ENCODE results near the gene DDTL. TPM values are rescaled to one million over a fixed set of nuclear protein-coding genes. Genes with fewer than 3 reads are reported as not detected.
"Not testable (repeated sequence)": the region's sequence is repeated elsewhere in the genome, so short reads cannot be mapped to it uniquely, and the experiment has no call there.

DDTL gene
- total and polyA plus RNA-seq, 2 donors (not counting 1 experiment from before 2014, with no cell fraction given): 4.1 TPM; not detected in 1

- POLR2A ChIA-PET; intact Hi-C loops (cut with micrococcal nuclease): not testable (repeated sequence)
- no CpG with 5 or more reads among the region's 27 CpGs for WGBS (ENCODE audit: insufficient coverage)
These were observed 8.2 kb downstream of the DDTL start for GRCh38 chr22:23974836-23975352.

GRCh38 chr22:23977304-23977703 is 10.6 kb downstream of the DDTL start:
- no CpG with 5 or more reads among the region's 12 CpGs for WGBS (ENCODE audit: insufficient coverage)
- H3K27ac Mint-ChIP-seq; intact Hi-C loops (cut with micrococcal nuclease); H3K4me3 ChIP-seq (ENCODE audit: control extremely low read depth in 1 of 5, extremely low read depth in 1 of 5, insufficient read depth in 1 of 5, low read depth in 2 of 5, low read length in 4 of 5); H3K4me1 Mint-ChIP-seq; H3K4me1 ChIP-seq (ENCODE audit: control insufficient read depth in 2 of 2, insufficient read depth in 2 of 2, low read length in 2 of 2); H3K9me3 Mint-ChIP-seq (ENCODE audit: insufficient read depth); DNase-seq; CTCF ChIA-PET; ATAC-seq (ENCODE audit: low read depth); H3K27me3 Mint-ChIP-seq; H3K36me3 ChIP-seq (replicated peaks in 1 of 2; ENCODE audit: control extremely low read depth in 1 of 2, control insufficient read depth in 1 of 2, extremely low read depth in 1 of 2, insufficient read depth in 2 of 2, low read length in 1 of 2); H3K4me3 Mint-ChIP-seq; H3K4me2 ChIP-seq (replicated peaks; ENCODE audit: low read depth, low read length, poor library complexity, severe bottlenecking); H3K79me2 ChIP-seq (ENCODE audit: control insufficient read depth, insufficient read depth, low read length); H3K27me3 ChIP-seq (replicated peaks in 1 of 4; ENCODE audit: control extremely low read depth in 1 of 4, control insufficient read depth in 3 of 4, insufficient read depth in 4 of 4, low read length in 3 of 4); H3K27ac ChIP-seq (ENCODE audit: low read length in 2 of 2); H2AFZ ChIP-seq (ENCODE audit: insufficient read depth, low read depth, low read length, poor library complexity, severe bottlenecking); POLR2A ChIA-PET; H4K20me1 ChIP-seq (ENCODE audit: control insufficient read depth, insufficient read depth, low read length, poor library complexity, severe bottlenecking); H3K9me3 ChIP-seq (ENCODE audit: control extremely low read depth in 1 of 3, control insufficient read depth in 2 of 3, insufficient read depth in 1 of 3, low read length in 2 of 3); H3K9ac ChIP-seq (ENCODE audit: low read length): not testable (repeated sequence)

More at GRCh38 chr22:23974836-23975352, 8.2 kb downstream of the DDTL start:
- H3K4me2 ChIP-seq (replicated peaks; ENCODE audit: low read depth, low read length, poor library complexity, severe bottlenecking); H3K9ac ChIP-seq (ENCODE audit: low read length); H3K9me3 Mint-ChIP-seq (ENCODE audit: insufficient read depth); H2AFZ ChIP-seq (ENCODE audit: insufficient read depth, low read depth, low read length, poor library complexity, severe bottlenecking); H3K4me1 ChIP-seq (ENCODE audit: control insufficient read depth in 2 of 2, insufficient read depth in 2 of 2, low read length in 2 of 2); H3K27ac ChIP-seq (ENCODE audit: low read length in 2 of 2); H3K27me3 ChIP-seq (replicated peaks in 1 of 4; ENCODE audit: control extremely low read depth in 1 of 4, control insufficient read depth in 3 of 4, insufficient read depth in 4 of 4, low read length in 3 of 4); CTCF ChIA-PET; H3K9me3 ChIP-seq (ENCODE audit: control extremely low read depth in 1 of 3, control insufficient read depth in 2 of 3, insufficient read depth in 1 of 3, low read length in 2 of 3); H3K4me3 Mint-ChIP-seq; H3K4me3 ChIP-seq (ENCODE audit: control extremely low read depth in 1 of 5, extremely low read depth in 1 of 5, insufficient read depth in 1 of 5, low read depth in 2 of 5, low read length in 4 of 5); H3K27ac Mint-ChIP-seq; DNase-seq; H3K27me3 Mint-ChIP-seq: not testable (repeated sequence)
- H3K4me1 Mint-ChIP-seq: peaks cover 14% of the 10 kb centered on the region
- H4K20me1 ChIP-seq (ENCODE audit: control insufficient read depth, insufficient read depth, low read length, poor library complexity, severe bottlenecking): peaks cover 14% of the 10 kb centered on the region
- peaks cover 20% of the 10 kb centered on the region for H3K79me2 ChIP-seq (ENCODE audit: control insufficient read depth, insufficient read depth, low read length)
- H3K36me3 ChIP-seq (replicated peaks in 1 of 2; ENCODE audit: control extremely low read depth in 1 of 2, control insufficient read depth in 1 of 2, extremely low read depth in 1 of 2, insufficient read depth in 2 of 2, low read length in 1 of 2): peaks cover 2 to 20% of the 10 kb centered on the region in 2 experiments
- peak; percentile 54 for ATAC-seq (ENCODE audit: low read depth)

DNA sequence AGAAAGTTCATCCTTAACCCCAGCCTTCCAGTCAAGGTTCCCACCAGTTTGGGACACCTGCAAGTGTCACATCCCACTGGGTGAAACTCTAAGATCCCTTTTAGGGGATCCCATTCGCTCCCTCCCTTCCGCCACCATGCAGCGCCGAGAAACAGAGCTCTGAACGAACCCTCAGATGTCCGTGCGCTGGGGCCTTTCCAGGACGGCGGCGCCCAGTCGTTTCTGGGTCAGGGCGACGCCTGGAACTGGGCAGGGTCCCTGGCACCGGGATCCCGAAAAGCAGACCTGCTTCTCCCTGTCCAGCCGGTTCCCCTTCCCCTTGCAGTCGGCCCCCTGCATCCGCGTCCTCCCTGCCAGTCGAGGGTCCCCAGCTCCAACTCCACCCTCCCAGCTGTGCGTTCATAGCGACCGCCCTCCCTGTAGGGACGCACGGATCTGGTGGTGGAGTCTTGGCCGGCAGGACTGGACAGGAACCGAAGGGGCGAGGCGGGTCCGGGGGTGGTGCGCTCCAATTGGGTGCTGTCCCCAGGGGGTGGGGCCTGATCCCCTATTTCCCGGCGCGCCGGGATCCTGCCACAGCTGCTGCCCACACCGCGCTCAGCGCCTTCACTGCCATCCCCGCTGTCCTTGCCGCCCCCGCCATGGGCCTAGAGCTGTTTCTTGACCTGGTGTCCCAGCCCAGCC is 13.0 kb downstream of the DDTL start, which contains the start of gene GSTT2:
TSS of gene GSTT2 (plus strand) at position 578 of the 684 bp plus-strand sequence.
- H3K36me3 ChIP-seq (replicated peaks in 1 of 2; ENCODE audit: control extremely low read depth in 1 of 2, control insufficient read depth in 1 of 2, extremely low read depth in 1 of 2, insufficient read depth in 2 of 2, low read length in 1 of 2); H3K79me2 ChIP-seq (ENCODE audit: control insufficient read depth, insufficient read depth, low read length); DNase-seq; H3K27me3 Mint-ChIP-seq; H3K27ac ChIP-seq (ENCODE audit: low read length in 2 of 2); ATAC-seq (ENCODE audit: low read depth); H4K20me1 ChIP-seq (ENCODE audit: control insufficient read depth, insufficient read depth, low read length, poor library complexity, severe bottlenecking); H3K4me2 ChIP-seq (replicated peaks; ENCODE audit: low read depth, low read length, poor library complexity, severe bottlenecking); H2AFZ ChIP-seq (ENCODE audit: insufficient read depth, low read depth, low read length, poor library complexity, severe bottlenecking); CTCF ChIA-PET; H3K9me3 Mint-ChIP-seq (ENCODE audit: insufficient read depth); H3K9me3 ChIP-seq (ENCODE audit: control extremely low read depth in 1 of 3, control insufficient read depth in 2 of 3, insufficient read depth in 1 of 3, low read length in 2 of 3); H3K27me3 ChIP-seq (replicated peaks in 1 of 4; ENCODE audit: control extremely low read depth in 1 of 4, control insufficient read depth in 3 of 4, insufficient read depth in 4 of 4, low read length in 3 of 4); POLR2A ChIA-PET; H3K4me1 ChIP-seq (ENCODE audit: control insufficient read depth in 2 of 2, insufficient read depth in 2 of 2, low read length in 2 of 2); H3K4me3 Mint-ChIP-seq; H3K4me1 Mint-ChIP-seq; H3K27ac Mint-ChIP-seq; H3K9ac ChIP-seq (ENCODE audit: low read length); H3K4me3 ChIP-seq (ENCODE audit: control extremely low read depth in 1 of 5, extremely low read depth in 1 of 5, insufficient read depth in 1 of 5, low read depth in 2 of 5, low read length in 4 of 5): not testable (repeated sequence)
- WGBS (ENCODE audit: insufficient coverage): no CpG with 5 or more reads among the region's 41 CpGs
- intact Hi-C loops (cut with micrococcal nuclease): loop anchor here (5.0 kb wide), 1 partner anchor 198 kb away; no protein-coding TSS in a partner anchor

DNA sequence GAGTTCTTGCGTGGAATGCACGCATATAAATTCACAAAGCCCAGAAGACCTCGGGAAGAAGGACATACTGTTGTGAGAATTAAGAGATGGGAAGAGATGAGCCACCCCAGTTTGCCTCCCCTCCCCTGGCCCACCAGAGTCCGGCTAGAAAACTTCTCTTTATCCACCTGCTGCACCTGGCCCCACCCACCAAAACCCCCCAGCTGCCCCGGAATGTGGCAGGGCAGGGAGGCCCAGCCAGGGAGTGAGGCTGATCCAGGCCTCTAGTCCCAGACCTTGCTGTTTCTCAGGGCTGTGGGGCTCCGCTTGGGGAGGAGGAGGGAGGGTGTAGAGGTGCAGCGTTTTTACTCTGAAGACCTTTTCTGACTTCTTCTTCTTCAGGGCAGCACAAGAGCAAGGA is 13.9 kb downstream of the DDTL start:
- H3K4me3 Mint-ChIP-seq; H2AFZ ChIP-seq (ENCODE audit: insufficient read depth, low read depth, low read length, poor library complexity, severe bottlenecking); H3K27ac Mint-ChIP-seq; ATAC-seq (ENCODE audit: low read depth); POLR2A ChIA-PET; H3K4me2 ChIP-seq (replicated peaks; ENCODE audit: low read depth, low read length, poor library complexity, severe bottlenecking); CTCF ChIA-PET; H3K27me3 ChIP-seq (replicated peaks in 1 of 4; ENCODE audit: control extremely low read depth in 1 of 4, control insufficient read depth in 3 of 4, insufficient read depth in 4 of 4, low read length in 3 of 4); H3K27me3 Mint-ChIP-seq; DNase-seq; H3K4me1 ChIP-seq (ENCODE audit: control insufficient read depth in 2 of 2, insufficient read depth in 2 of 2, low read length in 2 of 2); H3K9me3 ChIP-seq (ENCODE audit: control extremely low read depth in 1 of 3, control insufficient read depth in 2 of 3, insufficient read depth in 1 of 3, low read length in 2 of 3); H3K79me2 ChIP-seq (ENCODE audit: control insufficient read depth, insufficient read depth, low read length); H3K9me3 Mint-ChIP-seq (ENCODE audit: insufficient read depth); H3K9ac ChIP-seq (ENCODE audit: low read length); H3K4me1 Mint-ChIP-seq; H3K4me3 ChIP-seq (ENCODE audit: control extremely low read depth in 1 of 5, extremely low read depth in 1 of 5, insufficient read depth in 1 of 5, low read depth in 2 of 5, low read length in 4 of 5); H3K27ac ChIP-seq (ENCODE audit: low read length in 2 of 2); H4K20me1 ChIP-seq (ENCODE audit: control insufficient read depth, insufficient read depth, low read length, poor library complexity, severe bottlenecking); H3K36me3 ChIP-seq (replicated peaks in 1 of 2; ENCODE audit: control extremely low read depth in 1 of 2, control insufficient read depth in 1 of 2, extremely low read depth in 1 of 2, insufficient read depth in 2 of 2, low read length in 1 of 2): not testable (repeated sequence)
- intact Hi-C loops (cut with micrococcal nuclease): loop anchor here (5.0 kb wide), 1 partner anchor 197 kb away; no protein-coding TSS in a partner anchor
- no CpG with 5 or more reads among the region's 7 CpGs for WGBS (ENCODE audit: insufficient coverage)
